ENCODE results near the gene DNAH17. TPM values are rescaled to one million over a fixed set of nuclear protein-coding genes. Genes with fewer than 3 reads are reported as not detected.

DNAH17 gene
- total and polyA plus RNA-seq, 2 donors (not counting 3 experiments of a cell fraction or from before 2014, with no cell fraction given): not detected

DNA sequence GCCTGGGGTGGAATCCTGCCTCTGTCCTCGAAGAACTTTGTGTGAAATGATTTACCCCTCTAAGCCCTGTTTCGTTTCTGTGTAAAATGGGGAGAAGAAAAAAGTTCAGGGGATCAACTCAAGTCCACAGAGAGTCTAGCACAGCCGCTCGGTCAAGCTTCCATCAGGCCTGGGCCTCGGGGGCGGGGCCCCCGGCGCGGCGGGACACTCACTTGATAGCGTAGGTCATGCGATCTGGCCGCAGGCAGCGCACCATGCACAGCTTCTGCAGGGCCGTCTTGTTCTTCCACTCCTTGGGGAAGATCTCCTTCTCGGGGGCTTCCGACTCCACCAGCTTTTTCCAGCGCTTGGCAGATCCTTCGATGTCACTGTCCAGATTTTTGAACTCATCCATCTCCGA is 132.8 kb downstream of the DNAH17 start:
- Histone ChIP-seq H3K27ac (ENCODE audit: insufficient read depth, low read depth, low read length) (no peak overlapping the region), H3K4me1 (ENCODE audit: control insufficient read depth, extremely low read depth, insufficient read depth, low read length) (no peaks in the 10 kb centered on the region), H3K9me3 (replicated peaks; ENCODE audit: control insufficient read depth, insufficient read depth, low read length) (no peaks in the 10 kb centered on the region), H2AFZ (ENCODE audit: low read depth, low read length) (no peak overlapping the region), H3K9ac (replicated peaks; ENCODE audit: extremely low read depth, insufficient read depth, low read length) (no peak overlapping the region), H3K4me3 (replicated peaks in 1 of 3; ENCODE audit: insufficient read depth in 1 of 3, low read depth in 1 of 3, low read length in 3 of 3) (no peak overlapping the region), H3K4me2 (ENCODE audit: insufficient read depth, low read length) (no peak overlapping the region), H3K27me3 (ENCODE audit: control insufficient read depth in 2 of 2, insufficient read depth in 2 of 2, low read length in 2 of 2) (no peaks in the 10 kb centered on the region), H3K9me1 (replicated peaks; ENCODE audit: control insufficient read depth, extremely low read depth, insufficient read depth, low read length) (no peaks in the 10 kb centered on the region), H3K36me3 (ENCODE audit: control insufficient read depth in 2 of 2, extremely low read depth in 1 of 2, insufficient read depth in 2 of 2, low read length in 2 of 2) (no peaks in the 10 kb centered on the region), H3K79me2 (ENCODE audit: control insufficient read depth, insufficient read depth, low read length) (no peaks in the 10 kb centered on the region), H4K20me1 (replicated peaks; ENCODE audit: control insufficient read depth, extremely low read depth, insufficient read depth, low read length) (no peaks in the 10 kb centered on the region)
- ChIA-PET CTCF (interaction anchor here (1.0 to 1.1 kb wide), 2 partner anchors 14 to 17 kb away, joined by 3 to 4 read pairs; no protein-coding TSS in a partner anchor), POLR2A (no interaction called here)
- TF ChIP-seq POLR2AphosphoS5 (IDR thresholded peaks at IDR 0.05; ENCODE audit: insufficient read depth, low read depth, low read length) (no peak), MYC (IDR thresholded peaks at IDR 0.05; ENCODE audit: low read depth, low read length) (no peak), POLR2A (IDR thresholded peaks at IDR 0.05; ENCODE audit: low read depth, low read length) (no peak), JUN (IDR thresholded peaks at IDR 0.05; ENCODE audit: borderline replicate concordance, insufficient read depth, insufficient read length, low read depth) (no peak), GATA2 (IDR thresholded peaks at IDR 0.05; ENCODE audit: insufficient read depth, insufficient read length, low read depth, low read length) (no peak), FOS (IDR thresholded peaks at IDR 0.05; ENCODE audit: borderline replicate concordance, insufficient read depth, low read length) (no peak), EZH2 (IDR thresholded peaks at IDR 0.05; ENCODE audit: borderline replicate concordance, low read depth, low read length, severe bottlenecking) (no peak)
- TF ChIP-seq, protein P1, sequence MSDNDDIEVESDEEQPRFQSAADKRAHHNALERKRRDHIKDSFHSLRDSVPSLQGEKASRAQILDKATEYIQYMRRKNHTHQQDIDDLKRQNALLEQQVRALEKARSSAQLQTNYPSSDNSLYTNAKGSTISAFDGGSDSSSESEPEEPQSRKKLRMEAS (IDR thresholded peaks at IDR 0.05; ENCODE audit: insufficient read depth, insufficient read length): no peak
- TF ChIP-seq, protein P2, sequence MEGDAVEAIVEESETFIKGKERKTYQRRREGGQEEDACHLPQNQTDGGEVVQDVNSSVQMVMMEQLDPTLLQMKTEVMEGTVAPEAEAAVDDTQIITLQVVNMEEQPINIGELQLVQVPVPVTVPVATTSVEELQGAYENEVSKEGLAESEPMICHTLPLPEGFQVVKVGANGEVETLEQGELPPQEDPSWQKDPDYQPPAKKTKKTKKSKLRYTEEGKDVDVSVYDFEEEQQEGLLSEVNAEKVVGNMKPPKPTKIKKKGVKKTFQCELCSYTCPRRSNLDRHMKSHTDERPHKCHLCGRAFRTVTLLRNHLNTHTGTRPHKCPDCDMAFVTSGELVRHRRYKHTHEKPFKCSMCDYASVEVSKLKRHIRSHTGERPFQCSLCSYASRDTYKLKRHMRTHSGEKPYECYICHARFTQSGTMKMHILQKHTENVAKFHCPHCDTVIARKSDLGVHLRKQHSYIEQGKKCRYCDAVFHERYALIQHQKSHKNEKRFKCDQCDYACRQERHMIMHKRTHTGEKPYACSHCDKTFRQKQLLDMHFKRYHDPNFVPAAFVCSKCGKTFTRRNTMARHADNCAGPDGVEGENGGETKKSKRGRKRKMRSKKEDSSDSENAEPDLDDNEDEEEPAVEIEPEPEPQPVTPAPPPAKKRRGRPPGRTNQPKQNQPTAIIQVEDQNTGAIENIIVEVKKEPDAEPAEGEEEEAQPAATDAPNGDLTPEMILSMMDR (IDR thresholded peaks at IDR 0.05; ENCODE audit: extremely low read depth in 1 of 2, insufficient read depth in 1 of 2, low read depth in 1 of 2, low read length in 2 of 2): no peak
- intact Hi-C loops (cut with micrococcal nuclease): no loop called here
- no TSS peak for BruUV-seq (replicated peaks)
- dilution Hi-C loops (cut with MboI; ENCODE audit: extremely low pct_ligation_motif_present, low sequenced_read_pairs): no loop called here
- FAIRE-seq: no peak
- no peak for DNase-seq (ENCODE audit: low read depth, low spot score)

Measured in endothelial cell of umbilical vein (primary cell).